Measurements from ENCODE around the gene AQP4. TPM values are rescaled to one million over a fixed set of nuclear protein-coding genes. Genes with fewer than 3 reads are reported as not detected.

The AQP4 gene
- polyA plus RNA-seq (2012; ENCODE audit: low read depth, missing spikeins) = not detected

DNA sequence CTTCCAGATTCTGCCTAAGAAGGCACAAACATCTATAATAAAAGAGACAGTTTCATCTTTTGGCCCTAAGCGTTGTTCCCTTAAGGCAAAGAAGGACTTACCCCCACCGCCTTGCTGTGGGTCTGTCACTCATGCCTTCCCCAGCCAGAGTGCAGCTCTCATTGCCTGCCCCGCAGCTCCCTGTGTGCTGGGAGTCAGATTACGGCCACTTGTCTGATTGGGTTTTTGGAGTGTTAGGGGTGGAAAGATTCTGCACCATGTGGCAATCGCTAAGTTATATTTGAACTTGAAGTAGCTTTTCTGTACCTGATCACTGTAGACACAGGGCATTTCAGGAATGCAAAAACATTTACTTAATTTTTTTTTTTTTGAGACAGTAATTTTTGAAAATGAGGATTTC, at the start of gene AQP4:
Gene AQP4 (minus strand): TSS at position 151 of the 400 bp plus-strand sequence. CDS start 18 bp downstream, at position 133.
- FAIRE-seq (no peak), DNase-seq (ENCODE audit: insufficient read length, low spot score) (no peak)
- TF ChIP-seq POU2F2 (IDR thresholded peaks at IDR 0.05; ENCODE audit: low read depth, low read length) (no peak), PAX5 (IDR thresholded peaks at IDR 0.05; ENCODE audit: insufficient read depth, low read length, severe bottlenecking) (no peak), POLR2A (IDR thresholded peaks at IDR 0.05; ENCODE audit: low read depth, low read length) (no peak), POLR2AphosphoS5 (IDR thresholded peaks at IDR 0.05; ENCODE audit: low read depth, low read length) (no peak), SPI1 (IDR thresholded peaks at IDR 0.05; ENCODE audit: low read depth, low read length) (no peak), TAF1 (IDR thresholded peaks at IDR 0.05; ENCODE audit: low read depth, low read length) (no peak)

DNA sequence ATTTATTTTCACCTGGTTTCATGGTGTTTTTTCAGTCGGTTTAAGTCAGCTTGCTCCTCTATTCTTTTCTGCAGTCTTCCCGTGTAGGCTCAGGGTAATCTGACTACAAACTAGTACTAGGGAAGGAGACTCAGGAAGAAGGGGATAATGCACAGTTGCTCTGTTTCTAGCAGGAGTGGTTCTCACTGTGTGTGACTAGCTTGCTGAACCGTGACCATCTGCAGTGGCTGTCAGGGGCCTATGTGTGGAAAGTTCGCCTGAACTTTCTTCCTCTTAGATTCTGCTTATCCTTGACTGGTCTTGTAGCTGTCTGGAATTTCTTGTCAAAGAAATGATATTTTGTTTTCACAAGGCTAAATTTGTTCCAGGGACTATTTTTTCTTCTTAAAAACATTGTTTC, 46.3 kb upstream of the AQP4 start:
- TF ChIP-seq POLR2AphosphoS5 (IDR thresholded peaks at IDR 0.05; ENCODE audit: low read depth, low read length) (no peak), PAX5 (IDR thresholded peaks at IDR 0.05; ENCODE audit: insufficient read depth, low read length, severe bottlenecking) (no peak), POU2F2 (IDR thresholded peaks at IDR 0.05; ENCODE audit: low read depth, low read length) (no peak), SPI1 (IDR thresholded peaks at IDR 0.05; ENCODE audit: low read depth, low read length) (no peak), POLR2A (IDR thresholded peaks at IDR 0.05; ENCODE audit: low read depth, low read length) (no peak), TAF1 (IDR thresholded peaks at IDR 0.05; ENCODE audit: low read depth, low read length) (no peak)
- FAIRE-seq (no peak), DNase-seq (ENCODE audit: insufficient read length, low spot score) (no peak)

DNA sequence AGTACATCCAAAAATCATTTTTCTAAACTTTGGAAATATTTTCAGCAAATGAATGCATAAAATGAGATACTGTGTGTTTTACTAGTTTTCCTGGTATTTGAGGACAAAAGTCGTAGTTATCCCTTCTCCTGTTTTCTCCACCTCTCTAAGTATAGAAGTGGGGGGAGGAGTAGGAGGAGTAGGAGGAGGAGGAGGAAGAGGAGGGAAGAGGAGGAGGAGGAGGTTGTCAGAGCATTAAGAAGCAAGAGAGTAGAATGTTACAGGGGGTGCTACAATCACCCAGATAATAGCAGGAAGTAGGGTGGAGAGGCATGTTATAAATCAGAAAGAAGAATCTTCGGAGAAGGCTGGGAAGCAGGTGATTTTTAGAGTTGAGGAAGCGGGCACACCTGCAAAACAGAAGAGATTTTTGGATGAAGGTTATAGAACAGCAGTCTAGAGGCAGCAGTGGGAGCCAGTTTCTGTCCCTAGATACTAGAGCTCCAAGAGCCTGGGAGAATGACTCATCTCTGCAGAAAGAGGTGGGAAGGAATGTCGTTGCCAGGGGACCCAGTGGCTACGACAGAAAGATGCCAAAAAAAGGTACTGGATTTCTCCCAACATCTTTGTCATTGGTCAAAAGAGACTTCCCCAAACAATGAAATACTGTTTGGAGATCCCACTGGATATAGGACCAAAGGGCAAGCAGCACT, 44.2 kb upstream of the AQP4 start:
- DNase-seq (ENCODE audit: insufficient read length, low spot score) (no peak), FAIRE-seq (no peak)
- TF ChIP-seq POU2F2 (IDR thresholded peaks at IDR 0.05; ENCODE audit: low read depth, low read length) (no peak), POLR2AphosphoS5 (IDR thresholded peaks at IDR 0.05; ENCODE audit: low read depth, low read length) (no peak), SPI1 (IDR thresholded peaks at IDR 0.05; ENCODE audit: low read depth, low read length) (no peak)

DNA sequence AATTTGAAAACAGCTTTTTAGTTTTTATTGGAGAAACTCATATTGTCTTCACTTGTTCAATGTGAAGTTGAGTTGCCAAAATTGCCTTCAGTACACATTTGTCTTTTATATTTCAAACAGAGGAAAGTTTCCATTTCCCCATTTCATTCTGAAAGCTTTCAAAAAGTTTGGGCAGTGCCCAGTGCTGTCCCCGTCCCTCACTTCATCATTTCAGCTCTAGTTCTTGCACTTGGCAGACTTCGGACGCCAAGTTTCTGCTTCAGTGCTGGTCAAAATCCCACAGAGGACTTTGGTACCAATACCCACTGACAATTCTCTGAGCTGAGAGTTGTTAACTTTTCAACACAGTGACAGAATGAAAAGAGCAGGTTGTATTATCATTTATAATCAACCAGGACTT, 43.4 kb upstream of the AQP4 start:
- TF ChIP-seq POLR2A (IDR thresholded peaks at IDR 0.05; ENCODE audit: low read depth, low read length) (no peak), POLR2AphosphoS5 (IDR thresholded peaks at IDR 0.05; ENCODE audit: low read depth, low read length) (no peak), TAF1 (IDR thresholded peaks at IDR 0.05; ENCODE audit: low read depth, low read length) (no peak), SPI1 (IDR thresholded peaks at IDR 0.05; ENCODE audit: low read depth, low read length) (no peak), PAX5 (IDR thresholded peaks at IDR 0.05; ENCODE audit: insufficient read depth, low read length, severe bottlenecking) (no peak), POU2F2 (IDR thresholded peaks at IDR 0.05; ENCODE audit: low read depth, low read length) (no peak)
- FAIRE-seq = no peak
- no peak for DNase-seq (ENCODE audit: insufficient read length, low spot score)

DNA sequence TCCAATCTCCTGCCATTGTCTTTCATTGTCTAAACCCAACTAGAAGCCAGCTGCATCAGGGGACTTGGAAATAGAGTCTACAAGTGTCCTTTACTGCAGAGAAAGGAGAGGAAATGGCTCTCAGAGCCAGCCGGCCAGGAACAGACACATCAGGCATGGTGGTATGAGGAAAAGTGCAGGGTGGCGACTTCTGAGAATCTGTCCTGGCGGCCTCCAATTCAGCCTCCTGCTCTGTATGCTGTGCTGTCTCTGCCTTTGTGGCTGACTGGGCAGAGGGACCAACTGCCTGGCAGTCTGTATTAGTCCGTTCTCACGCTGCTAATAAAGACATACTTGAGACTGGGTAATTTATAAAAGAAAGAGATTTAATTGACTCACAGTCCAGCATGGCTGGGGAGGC, 36.8 kb upstream of the AQP4 start:
- no peak for FAIRE-seq
- TF ChIP-seq SPI1 (IDR thresholded peaks at IDR 0.05; ENCODE audit: low read depth, low read length) (no peak), POU2F2 (IDR thresholded peaks at IDR 0.05; ENCODE audit: low read depth, low read length) (no peak), PAX5 (IDR thresholded peaks at IDR 0.05; ENCODE audit: insufficient read depth, low read length, severe bottlenecking) (no peak), POLR2AphosphoS5 (IDR thresholded peaks at IDR 0.05; ENCODE audit: low read depth, low read length) (no peak), TAF1 (IDR thresholded peaks at IDR 0.05; ENCODE audit: low read depth, low read length) (no peak), POLR2A (IDR thresholded peaks at IDR 0.05; ENCODE audit: low read depth, low read length) (no peak)
- DNase-seq (ENCODE audit: insufficient read length, low spot score) = no peak

DNA sequence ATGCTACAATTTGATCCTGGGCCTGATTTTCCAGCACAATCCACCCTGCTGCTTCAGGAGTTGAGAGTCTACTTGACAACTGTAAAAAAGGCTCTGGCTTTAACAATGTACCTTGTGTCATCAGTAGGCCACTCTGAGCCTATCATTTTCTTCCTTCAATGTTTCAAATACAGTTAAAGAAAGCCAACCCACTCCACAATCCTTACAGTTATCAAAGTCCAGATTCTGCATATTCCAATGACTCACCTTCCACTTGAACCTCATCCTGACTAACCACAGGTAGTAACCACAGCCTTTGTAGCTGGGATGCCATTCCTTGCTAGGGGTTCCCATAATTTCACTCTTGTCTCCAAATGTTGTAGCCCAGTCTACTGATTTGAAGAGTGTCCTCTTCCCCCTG, 35.5 kb upstream of the AQP4 start:
- DNase-seq (ENCODE audit: insufficient read length, low spot score) (no peak), FAIRE-seq (no peak)
- TF ChIP-seq POLR2AphosphoS5 (IDR thresholded peaks at IDR 0.05; ENCODE audit: low read depth, low read length) = no peak
- no peak for TF ChIP-seq PAX5 (IDR thresholded peaks at IDR 0.05; ENCODE audit: insufficient read depth, low read length, severe bottlenecking)
- TF ChIP-seq POU2F2 (IDR thresholded peaks at IDR 0.05; ENCODE audit: low read depth, low read length) = no peak
- TF ChIP-seq TAF1 (IDR thresholded peaks at IDR 0.05; ENCODE audit: low read depth, low read length) = no peak
- no peak for TF ChIP-seq SPI1 (IDR thresholded peaks at IDR 0.05; ENCODE audit: low read depth, low read length)

GRCh38 chr18:26894426-26894825, 28.9 kb upstream of the AQP4 start:
- no peak for FAIRE-seq
- no peak for DNase-seq (ENCODE audit: insufficient read length, low spot score)
- TF ChIP-seq POLR2AphosphoS5 (IDR thresholded peaks at IDR 0.05; ENCODE audit: low read depth, low read length) (no peak), POU2F2 (IDR thresholded peaks at IDR 0.05; ENCODE audit: low read depth, low read length) (no peak), TAF1 (IDR thresholded peaks at IDR 0.05; ENCODE audit: low read depth, low read length) (no peak), POLR2A (IDR thresholded peaks at IDR 0.05; ENCODE audit: low read depth, low read length) (no peak), SPI1 (IDR thresholded peaks at IDR 0.05; ENCODE audit: low read depth, low read length) (no peak), PAX5 (IDR thresholded peaks at IDR 0.05; ENCODE audit: insufficient read depth, low read length, severe bottlenecking) (no peak)

- no peak for DNase-seq (ENCODE audit: insufficient read length, low spot score)
- FAIRE-seq = no peak
- TF ChIP-seq SPI1 (IDR thresholded peaks at IDR 0.05; ENCODE audit: low read depth, low read length) (no peak), PAX5 (IDR thresholded peaks at IDR 0.05; ENCODE audit: insufficient read depth, low read length, severe bottlenecking) (no peak), POLR2AphosphoS5 (IDR thresholded peaks at IDR 0.05; ENCODE audit: low read depth, low read length) (no peak), POLR2A (IDR thresholded peaks at IDR 0.05; ENCODE audit: low read depth, low read length) (no peak), POU2F2 (IDR thresholded peaks at IDR 0.05; ENCODE audit: low read depth, low read length) (no peak), TAF1 (IDR thresholded peaks at IDR 0.05; ENCODE audit: low read depth, low read length) (no peak)
Measured at GRCh38 chr18:26893996-26894395, 28.5 kb upstream of the AQP4 start.

- no peak for FAIRE-seq
- TF ChIP-seq TAF1 (IDR thresholded peaks at IDR 0.05; ENCODE audit: low read depth, low read length) = no peak
- TF ChIP-seq SPI1 (IDR thresholded peaks at IDR 0.05; ENCODE audit: low read depth, low read length) = no peak
- TF ChIP-seq POLR2A (IDR thresholded peaks at IDR 0.05; ENCODE audit: low read depth, low read length) = no peak
- no peak for TF ChIP-seq POLR2AphosphoS5 (IDR thresholded peaks at IDR 0.05; ENCODE audit: low read depth, low read length)
- TF ChIP-seq POU2F2 (IDR thresholded peaks at IDR 0.05; ENCODE audit: low read depth, low read length) = no peak
- TF ChIP-seq PAX5 (IDR thresholded peaks at IDR 0.05; ENCODE audit: insufficient read depth, low read length, severe bottlenecking) = no peak
- DNase-seq (ENCODE audit: insufficient read length, low spot score) = no peak
Measured at GRCh38 chr18:26888259-26888658, 22.8 kb upstream of the AQP4 start.

Measured in GM12891 (cell line).